Endothelial cell (in vitro differentiated cells): Measurements from ENCODE around the gene PANX2. TPM values are rescaled to one million over a fixed set of nuclear protein-coding genes. Genes with fewer than 3 reads are reported as not detected.

Experiments used
- DNase-seq: peaks from one replicate; pipeline ENCODE4 v3.0.0; 2021; ENCODE audit warnings: low spot score
- H3K27ac Mint-ChIP-seq: one replicate; pipeline ENCODE4 v1.8.0; 2021; ENCODE audit warnings: mixed read lengths, inconsistent platforms; ENCODE audit not compliant: unreplicated experiment
- H3K27me3 Mint-ChIP-seq: one replicate; pipeline ENCODE4 v1.8.0; 2021; ENCODE audit warnings: mild to moderate bottlenecking, moderate library complexity, mixed read lengths, inconsistent platforms; ENCODE audit not compliant: unreplicated experiment
- H3K36me3 Mint-ChIP-seq: one replicate; pipeline ENCODE4 v1.8.0; 2021; ENCODE audit warnings: mild to moderate bottlenecking, low read depth, mixed read lengths, inconsistent platforms; ENCODE audit not compliant: unreplicated experiment
- H3K4me1 Mint-ChIP-seq: one replicate; pipeline ENCODE4 v1.8.0; 2021; ENCODE audit warnings: mild to moderate bottlenecking, mixed read lengths, inconsistent platforms; ENCODE audit not compliant: unreplicated experiment
- H3K4me3 Mint-ChIP-seq: one replicate; pipeline ENCODE4 v1.8.0; 2021; ENCODE audit warnings: mild to moderate bottlenecking, mixed read lengths, inconsistent platforms; ENCODE audit not compliant: unreplicated experiment
- H3K9me3 Mint-ChIP-seq: one replicate; pipeline ENCODE4 v1.8.0; 2021; ENCODE audit warnings: mixed read lengths, inconsistent platforms; ENCODE audit not compliant: unreplicated experiment
- total RNA-seq: library from RNA; stranded (reverse); fragmentation: NEBNext Ultra II Directional; extraction: Animal tissue kit (Norgen Biotek cat#: 25700); gene quantifications from one replicate; pipeline ENCODE4 v1.2.1, GENCODE V29; 2021; ENCODE audit not compliant: unreplicated experiment
- TF ChIP-seq, protein P1 (sequence below): fragments of 200-600 bp; sonication (generic); IDR thresholded peaks from one replicate; pipeline ENCODE4 v1.5.0; 2021; ENCODE audit warnings: antibody characterized with exemption; ENCODE audit not compliant: unreplicated experiment

Gene PANX2
- total RNA-seq, 1 donor from 2014 or later: 0.87 TPM

DNA sequence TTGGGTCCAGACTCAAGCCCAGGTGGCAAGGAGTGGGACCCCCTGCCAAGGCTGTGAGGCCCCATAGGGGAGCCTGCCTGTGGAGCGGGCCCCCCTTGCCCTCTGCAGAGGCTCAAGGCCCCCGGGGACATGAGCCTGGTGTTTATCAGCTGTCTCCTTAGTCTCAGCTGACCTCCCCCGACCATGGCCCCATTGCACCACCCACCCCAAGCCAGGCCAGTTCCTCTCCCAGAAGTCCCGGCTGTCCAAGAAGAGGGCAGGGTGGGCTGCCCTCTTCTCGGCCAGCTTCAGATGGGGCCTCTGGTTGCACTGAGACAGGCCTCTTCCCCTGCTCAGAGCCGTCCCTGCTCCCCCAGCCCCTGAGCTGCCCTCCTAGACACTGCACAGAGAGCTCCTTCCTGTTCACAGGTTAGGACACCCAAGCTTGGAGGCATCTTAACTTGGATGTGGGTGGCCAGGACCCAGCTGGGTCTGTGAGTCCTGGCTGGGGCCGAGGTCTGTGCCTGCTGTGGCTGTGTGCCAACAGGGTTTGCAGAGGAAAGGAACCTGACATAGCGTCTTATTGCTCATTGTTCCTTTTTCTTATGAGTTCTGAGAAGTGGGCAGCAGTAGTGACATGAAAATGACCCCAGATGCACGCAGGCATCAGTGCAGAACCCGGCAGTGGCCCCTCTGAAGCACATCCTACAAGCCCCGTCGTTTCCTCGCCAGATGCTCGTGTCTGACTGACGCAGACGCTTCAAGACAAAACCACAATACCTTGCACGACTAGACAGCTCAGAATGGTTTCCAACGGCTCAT lies 20.6 kb downstream of the PANX2 start:
- no peak overlapping the region for H3K4me3 Mint-ChIP-seq
- peaks cover 10% of the 10 kb centered on the region for H3K27me3 Mint-ChIP-seq
- no peaks in the 10 kb centered on the region for H3K9me3 Mint-ChIP-seq
- no peak overlapping the region for H3K27ac Mint-ChIP-seq
- H3K4me1 Mint-ChIP-seq: peaks cover 3% of the 10 kb centered on the region
- DNase-seq: no peak
- TF ChIP-seq, protein P1, sequence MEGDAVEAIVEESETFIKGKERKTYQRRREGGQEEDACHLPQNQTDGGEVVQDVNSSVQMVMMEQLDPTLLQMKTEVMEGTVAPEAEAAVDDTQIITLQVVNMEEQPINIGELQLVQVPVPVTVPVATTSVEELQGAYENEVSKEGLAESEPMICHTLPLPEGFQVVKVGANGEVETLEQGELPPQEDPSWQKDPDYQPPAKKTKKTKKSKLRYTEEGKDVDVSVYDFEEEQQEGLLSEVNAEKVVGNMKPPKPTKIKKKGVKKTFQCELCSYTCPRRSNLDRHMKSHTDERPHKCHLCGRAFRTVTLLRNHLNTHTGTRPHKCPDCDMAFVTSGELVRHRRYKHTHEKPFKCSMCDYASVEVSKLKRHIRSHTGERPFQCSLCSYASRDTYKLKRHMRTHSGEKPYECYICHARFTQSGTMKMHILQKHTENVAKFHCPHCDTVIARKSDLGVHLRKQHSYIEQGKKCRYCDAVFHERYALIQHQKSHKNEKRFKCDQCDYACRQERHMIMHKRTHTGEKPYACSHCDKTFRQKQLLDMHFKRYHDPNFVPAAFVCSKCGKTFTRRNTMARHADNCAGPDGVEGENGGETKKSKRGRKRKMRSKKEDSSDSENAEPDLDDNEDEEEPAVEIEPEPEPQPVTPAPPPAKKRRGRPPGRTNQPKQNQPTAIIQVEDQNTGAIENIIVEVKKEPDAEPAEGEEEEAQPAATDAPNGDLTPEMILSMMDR: no peak
- H3K36me3 Mint-ChIP-seq: peaks cover 3% of the 10 kb centered on the region

DNA sequence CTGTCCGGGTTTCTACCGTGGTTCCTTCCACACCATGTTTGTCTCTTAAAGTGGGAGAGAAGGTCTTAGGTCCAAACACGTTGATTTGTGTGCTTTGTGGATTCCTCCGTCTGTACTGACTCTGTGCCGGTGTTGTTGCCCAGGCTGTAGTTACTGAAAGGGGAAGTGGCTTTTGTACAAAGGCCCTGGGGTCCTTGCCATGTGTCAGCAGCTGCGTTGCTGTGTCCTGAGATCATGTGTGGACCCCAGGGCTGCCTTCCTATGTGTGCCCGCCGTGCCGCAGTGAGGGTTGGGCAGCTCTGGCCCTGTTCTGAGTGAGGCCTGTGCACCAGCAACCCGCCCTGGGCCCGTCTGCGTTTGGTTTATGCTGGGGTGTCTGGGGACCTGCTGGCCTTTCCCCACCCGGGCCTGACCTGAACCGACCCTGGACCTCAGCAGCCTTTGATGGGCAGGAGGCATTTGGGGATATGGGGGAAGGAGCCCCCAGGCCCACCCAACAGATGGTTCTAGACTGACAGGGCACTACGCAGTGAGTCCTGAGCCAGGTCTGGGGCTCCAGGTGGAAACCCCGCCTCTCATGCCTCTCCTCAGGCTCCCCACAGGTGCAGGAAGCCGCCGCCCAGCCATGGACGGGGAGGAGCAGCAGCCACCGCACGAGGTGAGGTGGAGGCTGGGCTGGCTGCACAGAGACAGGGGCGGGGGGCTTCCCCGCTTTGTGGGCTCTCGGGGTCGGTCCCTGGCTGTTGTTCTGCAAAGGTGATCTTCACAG lies 22.1 kb downstream of the PANX2 start:
- Mint-ChIP-seq H3K4me1 (no peaks in the 10 kb centered on the region), H3K36me3 (peaks cover 3% of the 10 kb centered on the region), H3K27ac (no peak overlapping the region), H3K4me3 (no peak overlapping the region), H3K27me3 (peaks cover 8% of the 10 kb centered on the region), H3K9me3 (no peaks in the 10 kb centered on the region)
- TF ChIP-seq, protein P1: no peak
- DNase-seq: no peak

DNA sequence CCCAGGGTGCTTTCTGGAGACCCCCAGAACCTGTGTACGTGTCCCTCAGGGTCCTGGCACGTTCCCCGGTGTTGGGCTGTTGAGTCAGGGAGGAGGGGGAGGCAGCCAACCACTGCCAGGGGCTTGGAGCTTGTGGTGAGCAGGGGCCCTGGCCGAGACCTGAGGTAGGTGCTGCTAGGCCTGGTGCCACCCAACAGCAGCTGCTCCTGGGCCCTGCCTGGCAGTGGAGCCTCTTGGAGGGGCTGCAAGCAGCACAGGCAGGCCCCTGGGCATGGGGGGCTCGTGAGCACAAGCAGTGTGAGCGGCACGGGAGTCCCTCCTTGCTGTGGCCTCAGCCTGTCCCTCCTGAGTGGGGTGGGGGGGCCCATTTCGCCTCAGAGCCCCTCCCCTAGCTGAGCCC lies 23.1 kb downstream of the PANX2 start:
- no peak overlapping the region for H3K27ac Mint-ChIP-seq
- H3K4me1 Mint-ChIP-seq: no peaks in the 10 kb centered on the region
- no peaks in the 10 kb centered on the region for H3K9me3 Mint-ChIP-seq
- no peak overlapping the region for H3K4me3 Mint-ChIP-seq
- TF ChIP-seq, protein P1: no peak
- H3K36me3 Mint-ChIP-seq: peaks cover 3% of the 10 kb centered on the region
- DNase-seq: no peak
- H3K27me3 Mint-ChIP-seq: peaks cover 8% of the 10 kb centered on the region

DNA sequence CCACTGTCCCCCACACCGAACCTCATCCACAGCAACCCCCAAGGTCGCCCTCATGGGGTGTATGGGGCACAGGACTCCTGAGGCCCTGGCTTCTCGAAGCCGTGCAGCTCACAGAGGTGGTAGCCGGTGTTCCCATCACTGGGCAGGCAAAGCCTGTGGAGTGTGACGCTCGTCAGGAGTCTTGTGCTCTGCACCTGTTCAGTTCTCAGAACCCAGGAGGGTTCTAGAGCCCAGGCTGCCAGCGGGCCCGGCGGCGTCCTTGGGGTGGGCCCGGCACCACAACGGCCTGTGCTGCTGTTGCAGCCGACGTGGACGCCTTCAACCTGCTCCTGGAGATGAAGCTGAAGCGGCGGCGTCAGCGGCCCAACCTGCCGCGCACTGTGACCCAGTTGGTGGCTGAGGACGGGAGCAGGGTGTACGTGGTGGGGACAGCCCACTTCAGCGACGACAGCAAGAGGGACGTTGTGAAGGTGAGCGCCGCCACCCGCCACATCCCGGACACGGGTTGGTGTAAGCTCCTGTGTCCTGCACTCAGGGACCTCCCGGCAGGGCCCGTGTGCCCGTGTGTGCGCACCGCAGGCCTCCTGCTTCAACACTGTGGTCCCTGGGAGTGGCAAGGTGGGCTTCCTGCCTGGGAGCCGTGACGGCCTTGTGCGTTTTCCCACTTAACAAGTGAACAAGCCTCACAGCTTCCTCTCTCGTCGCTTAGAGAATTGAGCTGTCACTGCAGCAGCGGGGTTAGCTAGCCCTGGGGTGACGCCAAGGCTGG lies 23.7 kb downstream of the PANX2 start:
- peaks cover 8% of the 10 kb centered on the region for H3K27me3 Mint-ChIP-seq
- no peaks in the 10 kb centered on the region for H3K9me3 Mint-ChIP-seq
- no peak overlapping the region for H3K27ac Mint-ChIP-seq
- H3K36me3 Mint-ChIP-seq: peaks cover 3% of the 10 kb centered on the region
- TF ChIP-seq, protein P1: no peak
- no peaks in the 10 kb centered on the region for H3K4me1 Mint-ChIP-seq
- H3K4me3 Mint-ChIP-seq: no peak overlapping the region
- DNase-seq: no peak
